DMS79 (cell line): Measurements from ENCODE around the gene TRAPPC8.
"Not testable (repeated sequence)": the region's sequence is repeated elsewhere in the genome, so short reads cannot be mapped to it uniquely, and the experiment has no call there.

Experiments used
- DNase-seq: peaks from one replicate; lab custom pipeline; 2025; lab: John Stamatoyannopoulos, UW

TRAPPC8 gene

GRCh38 chr18:31857526-31858106 is 85.3 kb downstream of the TRAPPC8 start:
- no peak for DNase-seq

- no peak for DNase-seq
Observed at GRCh38 chr18:31850844-31851243, 92.1 kb downstream of the TRAPPC8 start.

- no peak for DNase-seq
Observed at GRCh38 chr18:31840499-31840898, 102.4 kb downstream of the TRAPPC8 start.

- DNase-seq, result no peak
Observed at GRCh38 chr18:31837879-31838278, 105.0 kb downstream of the TRAPPC8 start.

- no peak for DNase-seq
Observed at GRCh38 chr18:31835528-31836133, 107.3 kb downstream of the TRAPPC8 start.

GRCh38 chr18:31831903-31832302 is 111.0 kb downstream of the TRAPPC8 start:
- no peak for DNase-seq

GRCh38 chr18:31830686-31831085 is 112.2 kb downstream of the TRAPPC8 start:
- no peak for DNase-seq

GRCh38 chr18:31828613-31829012 is 114.3 kb downstream of the TRAPPC8 start:
- DNase-seq, result no peak

- not testable (repeated sequence) for DNase-seq
Observed at GRCh38 chr18:31826673-31827325, 116.1 kb downstream of the TRAPPC8 start.

- no peak for DNase-seq
Observed at GRCh38 chr18:31825772-31826171, 117.2 kb downstream of the TRAPPC8 start.

- no peak for DNase-seq
Observed at GRCh38 chr18:31821545-31822171, 121.3 kb downstream of the TRAPPC8 start.

- no peak for DNase-seq
Observed at GRCh38 chr18:31819925-31820229, 123.1 kb downstream of the TRAPPC8 start.

GRCh38 chr18:31819106-31819924 is 123.6 kb downstream of the TRAPPC8 start:
- DNase-seq, result no peak

- DNase-seq, result no peak
Observed at GRCh38 chr18:31814132-31814531, 128.8 kb downstream of the TRAPPC8 start.

- DNase-seq, result not testable (repeated sequence)
Observed at GRCh38 chr18:31810336-31811130, 132.4 kb downstream of the TRAPPC8 start.

- DNase-seq, result not testable (repeated sequence)
Observed at GRCh38 chr18:31809049-31809448, 133.9 kb downstream of the TRAPPC8 start.

GRCh38 chr18:31801078-31801477 is 141.8 kb downstream of the TRAPPC8 start:
- no peak for DNase-seq

- not testable (repeated sequence) for DNase-seq
Observed at GRCh38 chr18:31799257-31799656, 143.7 kb downstream of the TRAPPC8 start.

GRCh38 chr18:31798399-31798798 is 144.5 kb downstream of the TRAPPC8 start:
- no peak for DNase-seq

- no peak for DNase-seq
Observed at GRCh38 chr18:31795747-31796146, 147.2 kb downstream of the TRAPPC8 start.

GRCh38 chr18:31793531-31793930 is 149.4 kb downstream of the TRAPPC8 start:
- DNase-seq, result no peak

GRCh38 chr18:31792580-31792911 is 150.4 kb downstream of the TRAPPC8 start:
- no peak for DNase-seq
